Glomerular visceral epithelial cell (primary cell): ENCODE measurements around the gene ZNF775.

ENCODE experiments used
- DNase-seq: peaks from one replicate; pipeline ENCODE4 v3.0.0-alpha.2; 2016; ENCODE audit errors: extremely low spot score

Gene ZNF775

DNA sequence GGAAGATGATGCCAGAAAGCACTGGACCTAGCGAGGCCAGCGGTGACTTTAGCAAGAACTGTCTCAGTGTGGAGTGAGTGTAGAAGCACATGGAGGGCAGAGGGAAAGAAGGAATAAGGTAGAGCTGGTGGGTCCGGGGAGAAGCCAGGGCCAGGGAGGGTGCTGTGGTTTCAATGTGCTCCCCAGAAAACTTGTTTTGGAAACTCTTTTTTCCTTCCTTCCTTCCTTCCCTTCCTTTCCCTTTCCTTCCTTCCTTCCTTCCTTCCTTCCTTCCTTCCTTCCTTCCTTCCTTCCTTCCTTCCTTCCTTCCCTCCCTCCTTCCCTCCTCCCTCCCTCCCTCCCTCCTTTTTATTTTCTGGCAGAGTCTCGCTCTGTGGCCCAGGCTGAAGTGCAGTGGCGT lies 32.2 kb upstream of the ZNF775 start:
- no peak for DNase-seq

DNA sequence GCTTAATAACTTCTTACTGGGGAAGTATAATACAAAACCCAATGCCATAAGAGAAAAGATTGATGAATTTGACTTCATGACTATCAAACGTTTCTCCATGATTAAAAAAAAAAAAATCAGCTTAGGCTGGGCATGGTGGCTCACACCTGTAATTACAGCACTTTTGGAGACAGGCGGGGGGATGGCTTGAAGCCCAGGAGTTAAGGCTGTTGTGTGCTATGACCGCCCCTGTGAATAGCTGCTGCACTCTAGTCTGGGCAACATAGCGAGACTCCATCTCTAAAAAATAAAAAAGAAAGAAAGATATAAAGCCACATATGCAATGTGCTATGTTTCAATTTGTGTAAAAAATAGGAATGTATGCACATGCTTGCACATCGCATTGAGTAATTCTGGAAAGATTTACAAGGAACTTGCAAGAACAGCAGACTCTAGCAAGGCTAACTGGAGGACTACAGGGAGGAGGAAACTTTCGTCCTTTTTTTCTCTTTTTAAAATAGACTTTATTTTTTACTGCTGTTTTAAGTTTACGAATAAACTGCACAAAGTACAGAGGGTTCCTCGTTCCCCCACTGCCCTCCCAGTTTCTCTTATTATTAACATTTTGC lies 27.4 kb upstream of the ZNF775 start:
- no peak for DNase-seq

- no peak for DNase-seq
These were observed 23.5 kb upstream of the ZNF775 start for GRCh38 chr7:150355666-150356059.

DNA sequence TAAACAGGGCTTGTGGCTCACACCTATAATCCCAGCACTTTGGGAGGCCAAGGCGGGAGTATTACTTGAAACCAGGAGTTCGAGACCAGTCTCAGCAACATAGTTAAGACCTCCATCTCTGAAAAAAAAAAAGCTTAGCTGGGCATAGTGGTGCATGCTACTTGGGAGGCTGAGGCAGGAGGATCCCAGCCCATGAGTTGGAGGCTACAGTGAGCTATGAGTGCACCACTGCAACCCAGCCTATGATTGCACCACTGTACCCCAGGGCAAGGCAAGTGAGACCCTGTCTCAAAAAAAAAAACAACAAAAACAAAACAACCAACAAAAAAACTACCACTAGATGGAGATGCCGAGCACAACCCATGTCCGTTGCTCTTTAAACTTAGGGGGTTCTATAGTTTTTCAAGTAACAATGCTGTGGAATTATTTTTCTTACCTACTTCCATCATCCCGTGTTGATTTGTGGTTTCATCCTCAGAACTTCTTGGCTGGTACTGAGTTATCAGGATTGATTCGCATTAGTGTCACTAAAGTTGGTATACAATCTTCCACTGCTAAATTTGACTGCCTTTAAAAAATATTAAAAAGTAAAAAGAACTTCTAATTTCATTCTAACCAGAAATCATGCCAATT lies 22.7 kb upstream of the ZNF775 start:
- DNase-seq: no peak

DNA sequence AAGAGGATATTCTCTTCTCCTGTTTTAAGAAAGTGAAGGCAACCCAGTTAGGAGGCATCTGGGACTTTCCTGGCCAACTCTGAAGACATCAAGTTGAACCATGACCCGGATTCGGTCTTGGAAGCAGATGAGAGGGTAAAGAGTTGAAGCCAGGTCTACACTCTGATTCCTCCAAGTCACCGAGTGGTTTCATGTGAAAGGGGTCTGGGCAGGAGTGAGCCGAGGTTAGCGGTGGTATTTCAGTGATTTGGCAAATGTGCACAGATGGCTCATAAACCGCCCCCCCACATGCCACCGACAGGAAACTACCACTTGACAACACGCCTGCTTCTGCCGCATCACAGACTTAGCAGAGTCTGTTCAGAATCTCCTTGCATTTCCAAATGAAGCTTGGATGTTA lies 21.9 kb upstream of the ZNF775 start:
- DNase-seq: no peak

DNA sequence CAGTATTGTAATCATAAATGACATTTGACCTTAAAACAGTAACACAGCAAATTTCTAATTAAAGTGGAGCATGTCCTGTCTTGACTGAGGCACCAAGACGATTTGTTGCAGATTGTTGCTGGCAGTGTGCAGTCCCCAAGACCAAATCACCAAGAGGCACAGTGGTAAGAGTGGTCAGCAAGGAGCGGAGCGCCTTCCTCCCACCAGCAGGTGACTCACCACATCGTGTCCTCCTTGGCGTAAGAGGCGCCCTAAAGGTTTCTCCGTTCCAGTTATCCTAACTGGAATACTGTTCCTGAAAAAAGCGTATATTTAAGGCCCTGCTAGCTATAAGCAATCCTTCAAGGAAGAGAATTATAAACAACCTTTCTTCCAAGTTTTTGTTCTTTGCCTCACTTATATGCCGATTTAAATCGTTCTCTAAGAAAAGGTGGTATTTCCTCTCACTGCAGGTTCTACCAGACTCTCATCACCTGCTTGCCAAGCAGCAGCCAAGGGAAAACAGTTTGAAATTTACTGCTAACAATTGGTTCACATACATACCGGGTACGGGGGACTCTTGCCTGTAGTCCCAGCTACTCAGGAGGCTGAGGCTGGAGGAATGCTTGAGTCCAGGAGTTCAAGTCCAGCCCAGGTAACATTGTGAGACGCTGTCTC lies 21.2 kb upstream of the ZNF775 start:
- no peak for DNase-seq

GRCh38 chr7:150358433-150358832 lies 20.7 kb upstream of the ZNF775 start:
- no peak for DNase-seq

DNA sequence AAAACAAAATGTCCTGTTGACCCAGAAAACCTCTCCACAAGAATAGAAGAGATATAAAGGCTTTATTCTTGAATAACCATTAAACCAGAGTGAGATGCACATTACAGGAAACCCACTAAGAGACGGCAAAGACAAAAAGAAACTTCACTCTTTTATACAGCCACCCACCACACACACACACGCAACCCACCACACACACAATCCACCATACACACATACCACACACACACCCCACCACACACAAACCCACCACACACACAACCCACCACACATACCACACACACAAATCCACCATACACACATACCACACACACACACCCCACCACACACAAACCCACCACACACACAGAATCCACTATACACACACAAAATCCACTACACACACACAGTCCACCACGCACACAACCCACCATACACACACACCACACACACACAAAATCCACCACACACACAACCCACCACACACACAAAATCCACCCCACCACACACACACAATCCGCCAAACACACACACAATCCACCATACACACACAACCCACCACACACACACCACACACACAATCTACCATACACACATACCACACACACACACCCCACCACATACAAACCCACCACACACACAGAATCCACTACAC lies 20.0 kb upstream of the ZNF775 start:
- DNase-seq: no peak

DNA sequence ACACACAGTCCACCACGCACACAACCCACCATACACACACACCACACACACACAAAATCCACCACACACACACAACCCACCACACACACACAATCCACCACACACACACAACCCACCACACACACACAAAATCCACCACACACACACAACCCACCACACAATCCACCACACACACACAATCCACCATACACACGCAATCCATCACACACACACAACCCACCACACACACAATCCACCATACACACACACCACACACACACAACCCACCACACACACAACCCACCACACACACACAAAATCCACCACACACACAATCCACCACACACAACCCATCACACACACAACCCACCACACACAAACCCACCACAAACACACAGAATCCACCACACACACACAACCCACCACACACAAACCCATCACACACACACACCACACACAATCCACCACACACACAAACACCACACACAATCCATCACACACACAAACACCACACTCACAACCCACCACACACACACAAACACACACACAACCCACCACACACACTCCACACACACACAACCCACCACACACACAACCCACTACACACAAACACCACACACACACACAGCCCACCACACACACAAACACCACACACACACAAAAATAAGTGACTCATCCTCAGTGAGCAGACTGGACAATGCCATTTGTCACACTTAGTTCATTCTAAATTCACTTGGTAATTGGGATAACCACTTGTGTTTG lies 19.3 kb upstream of the ZNF775 start:
- no peak for DNase-seq

DNA sequence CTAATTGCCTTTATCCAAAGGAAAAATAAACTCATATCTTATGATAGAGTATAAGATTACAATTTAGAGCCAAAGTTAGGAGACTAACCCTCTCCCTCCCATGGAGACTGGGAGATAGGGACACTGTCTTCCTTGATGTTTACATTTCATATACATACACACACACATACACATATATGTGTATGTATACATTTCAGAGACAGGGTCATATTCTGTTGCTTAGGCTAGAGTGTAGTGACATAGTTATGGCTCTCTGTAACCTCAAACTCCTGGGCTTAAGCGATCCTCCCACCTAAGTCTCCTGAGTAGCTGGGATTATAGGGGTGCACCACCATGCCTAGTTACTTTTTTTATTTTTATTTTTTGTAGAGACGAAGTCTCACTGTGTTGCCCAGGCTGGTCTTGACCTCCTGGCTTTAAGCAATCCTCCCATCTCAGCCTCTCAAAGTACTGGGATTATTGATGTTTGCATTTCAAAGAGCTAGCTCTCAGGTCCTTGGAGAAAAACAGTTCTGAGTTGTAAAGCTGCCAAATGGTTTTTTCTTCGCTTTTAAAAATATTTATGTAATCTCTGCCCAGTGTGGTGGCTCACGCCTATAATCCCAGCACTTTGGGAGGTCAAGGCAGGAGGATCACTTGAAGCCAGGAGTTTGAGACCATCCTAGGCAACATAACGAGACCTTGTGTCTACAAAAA lies 18.6 kb upstream of the ZNF775 start:
- DNase-seq: no peak

GRCh38 chr7:150361402-150361801 lies 17.7 kb upstream of the ZNF775 start:
- no peak for DNase-seq

- DNase-seq: no peak
These were observed 17.1 kb upstream of the ZNF775 start for GRCh38 chr7:150361807-150362621.

GRCh38 chr7:150363370-150363769 lies 15.8 kb upstream of the ZNF775 start:
- peak; percentile 26 for DNase-seq

DNA sequence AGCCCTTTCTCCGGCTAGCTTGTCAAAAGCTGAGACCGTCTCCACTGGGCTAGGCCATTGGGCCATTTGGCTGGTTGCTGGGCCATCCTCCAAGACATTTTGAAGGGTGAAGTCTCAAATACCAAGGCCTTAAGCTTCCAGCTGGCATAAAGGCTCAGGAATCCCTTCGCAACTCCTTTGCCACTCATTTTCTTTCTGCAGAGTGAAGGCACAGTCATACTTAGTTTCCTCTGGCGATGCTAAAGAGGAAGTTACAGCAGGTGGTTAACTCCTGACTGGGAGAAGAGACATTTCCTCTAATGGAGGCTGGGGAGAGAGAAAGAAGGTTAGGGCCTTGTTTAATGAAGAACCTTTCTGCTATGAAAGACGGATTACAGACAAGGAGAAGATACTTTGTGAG lies 15.3 kb upstream of the ZNF775 start:
- no peak for DNase-seq

DNA sequence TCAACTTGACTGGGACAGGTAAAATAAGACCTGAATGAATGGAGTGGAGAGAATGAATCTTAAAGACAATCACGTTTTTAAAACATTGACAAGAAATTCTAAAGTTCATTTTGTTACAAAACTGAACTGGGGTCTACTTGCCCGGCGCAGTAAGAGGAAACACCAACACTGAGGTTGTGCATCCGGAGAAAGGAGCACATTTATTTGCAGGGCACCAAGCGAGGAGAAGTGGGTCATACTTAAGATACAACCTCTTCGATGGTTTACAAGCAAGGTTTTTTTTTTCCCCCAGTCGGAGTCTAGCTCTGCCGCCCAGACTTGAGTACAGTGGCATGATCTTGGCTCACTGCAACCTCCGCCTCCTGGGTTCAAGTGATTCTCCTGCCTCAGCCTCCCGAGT lies 13.9 kb upstream of the ZNF775 start:
- DNase-seq: no peak

- DNase-seq: no peak
These were observed 13.3 kb upstream of the ZNF775 start for GRCh38 chr7:150365673-150366398.

GRCh38 chr7:150367677-150368095 lies 11.4 kb upstream of the ZNF775 start:
- no peak for DNase-seq

GRCh38 chr7:150368096-150368883 lies 10.8 kb upstream of the ZNF775 start, which contains the start of gene REPIN1:
REPIN1 (plus strand) TSS chr7:150368822; CDS start chr7:150369712, 890 bp downstream.
- DNase-seq: peak; percentile 85
